HG03045 (cell line): Measurements from ENCODE around the gene TBRG1.
A peak's percentile ranks its signal among the peaks of the same experiment; 100 is the strongest.

Experiments
- ATAC-seq: cut with Tn5 transposase; IDR thresholded peaks from one replicate; pipeline ENCODE4 v1.9.1; 2021; ENCODE audit warnings: mild to moderate bottlenecking, moderate library complexity; ENCODE audit not compliant: unreplicated experiment

The TBRG1 gene

DNA sequence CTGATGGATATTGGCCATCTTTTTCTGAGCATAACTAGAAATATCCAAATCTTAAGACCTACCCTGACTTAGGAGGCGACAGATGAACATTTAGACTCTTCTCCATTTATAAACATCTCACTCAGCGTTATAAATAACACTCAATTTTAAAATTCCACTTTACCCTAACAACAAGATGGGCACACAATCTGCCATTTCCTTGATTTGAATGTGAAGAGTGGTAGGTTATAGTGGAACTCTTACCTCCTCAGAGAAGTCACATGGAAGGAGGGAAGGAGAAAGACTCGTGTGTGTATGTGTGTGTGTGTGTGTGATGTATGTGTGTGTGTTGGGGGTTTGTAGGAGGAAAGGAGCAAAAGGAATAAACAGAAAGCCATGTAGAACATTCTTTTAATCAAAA lies 35.8 kb downstream of the TBRG1 start:
- ATAC-seq = no peak

DNA sequence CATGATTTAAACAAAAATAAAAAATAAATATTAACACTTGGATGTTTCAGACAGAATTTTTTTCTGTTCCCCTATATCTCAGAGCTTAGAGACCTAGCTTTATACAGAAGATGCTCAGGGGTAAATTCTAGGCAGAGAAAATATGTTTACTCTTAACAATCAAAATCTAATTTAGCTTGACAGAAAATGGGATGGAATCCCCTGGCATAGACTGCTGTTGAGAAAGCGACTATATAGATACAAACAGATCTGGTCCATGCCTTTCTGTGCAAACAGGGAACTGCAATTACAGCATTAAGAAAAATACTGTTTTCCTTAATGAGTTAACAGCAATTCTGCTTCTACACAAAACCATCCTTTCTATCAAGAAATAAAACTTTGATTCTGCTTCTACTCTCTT lies 36.3 kb downstream of the TBRG1 start:
- no peak for ATAC-seq

DNA sequence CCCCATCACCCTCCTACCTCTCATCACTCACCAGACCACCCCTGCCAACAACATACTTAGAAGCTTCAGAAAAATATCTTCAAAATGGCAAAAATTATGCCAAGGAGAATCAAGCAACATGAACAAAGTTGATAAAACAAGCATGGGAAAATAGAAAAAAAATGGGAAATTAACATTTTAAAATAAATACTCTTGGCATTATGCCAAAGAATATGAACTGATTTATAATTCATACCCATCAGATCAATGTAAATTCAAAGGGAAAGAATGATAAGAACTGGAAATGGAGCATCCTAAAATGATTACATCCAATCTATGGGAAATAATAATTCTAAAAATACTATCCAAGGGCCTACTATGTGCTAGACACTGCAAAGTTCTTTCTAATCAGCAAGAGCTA lies 38.9 kb downstream of the TBRG1 start:
- no peak for ATAC-seq

DNA sequence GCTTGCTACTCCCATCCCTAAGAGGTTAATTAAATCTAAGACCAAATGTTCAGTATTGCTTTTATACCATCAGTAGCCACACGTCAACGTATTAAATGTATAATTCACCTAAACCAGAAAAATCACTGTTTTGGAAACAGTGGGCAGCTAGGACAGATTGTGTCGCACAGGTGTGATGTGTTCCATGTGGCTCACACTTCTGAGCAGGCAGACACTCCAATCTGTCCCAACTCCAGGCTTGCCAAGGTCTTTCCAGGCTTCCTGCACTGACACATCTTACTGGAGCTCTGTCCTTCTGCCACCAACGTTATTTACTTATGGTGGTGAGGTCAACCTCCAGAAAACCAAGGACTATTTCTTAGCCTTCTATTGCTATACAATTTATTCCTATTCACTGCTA lies 39.4 kb downstream of the TBRG1 start:
- ATAC-seq = no peak

DNA sequence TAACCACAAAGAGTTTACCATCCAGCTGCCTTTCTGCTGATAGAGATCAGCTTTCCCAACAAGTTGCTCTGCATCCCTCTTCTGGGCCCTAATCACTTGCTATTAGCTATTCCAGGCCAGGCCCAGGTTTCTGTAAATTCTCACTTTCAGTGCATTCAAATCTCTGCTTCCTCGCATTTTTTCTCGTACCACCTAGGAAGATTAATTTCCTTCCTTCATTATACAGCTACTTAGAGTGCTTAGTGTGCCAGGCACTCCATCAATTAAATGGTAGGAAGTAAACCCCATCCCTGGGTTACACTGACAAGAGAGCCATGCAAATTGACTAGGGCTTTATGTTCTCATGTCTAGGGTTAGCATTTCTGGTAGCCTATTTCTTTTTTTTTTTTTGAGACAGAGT lies 41.2 kb downstream of the TBRG1 start:
- no peak for ATAC-seq

DNA sequence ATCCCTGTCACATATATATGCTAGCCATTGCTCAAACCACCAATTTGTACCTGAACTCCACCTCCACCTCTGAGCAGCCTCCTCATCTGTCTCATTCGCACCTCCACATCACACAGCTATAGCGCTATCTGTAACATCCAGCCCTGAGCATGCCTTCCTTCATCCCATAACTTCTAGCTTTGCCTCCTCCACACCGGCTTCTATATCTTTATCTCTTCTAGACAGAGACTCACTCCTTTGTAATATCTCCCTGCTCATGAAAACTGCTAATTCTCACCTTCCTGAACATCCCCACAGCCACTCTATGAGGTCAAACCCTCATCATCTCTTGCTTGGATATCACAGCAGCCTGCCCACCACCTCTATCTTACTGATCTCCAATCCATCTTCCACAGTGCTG lies 44.9 kb downstream of the TBRG1 start:
- ATAC-seq = no peak

DNA sequence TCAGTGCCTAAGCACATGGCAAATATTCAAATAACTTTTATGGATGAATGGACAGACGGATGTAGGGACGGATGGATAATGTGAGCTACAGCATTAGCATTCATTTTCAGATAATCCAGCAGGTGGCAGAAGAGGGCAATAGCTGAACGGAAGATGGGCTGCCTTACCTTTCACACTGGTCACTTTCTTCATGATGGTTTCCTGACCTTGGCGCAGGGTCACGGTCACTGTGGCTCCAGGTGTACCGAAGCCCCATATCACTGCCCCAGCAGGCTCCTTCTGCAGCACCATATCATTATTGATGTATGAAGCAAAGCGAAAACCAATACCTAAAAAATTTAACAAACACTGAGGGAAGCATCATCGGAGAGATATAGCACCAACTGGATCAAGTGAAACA lies 46.5 kb downstream of the TBRG1 start:
- no peak for ATAC-seq

DNA sequence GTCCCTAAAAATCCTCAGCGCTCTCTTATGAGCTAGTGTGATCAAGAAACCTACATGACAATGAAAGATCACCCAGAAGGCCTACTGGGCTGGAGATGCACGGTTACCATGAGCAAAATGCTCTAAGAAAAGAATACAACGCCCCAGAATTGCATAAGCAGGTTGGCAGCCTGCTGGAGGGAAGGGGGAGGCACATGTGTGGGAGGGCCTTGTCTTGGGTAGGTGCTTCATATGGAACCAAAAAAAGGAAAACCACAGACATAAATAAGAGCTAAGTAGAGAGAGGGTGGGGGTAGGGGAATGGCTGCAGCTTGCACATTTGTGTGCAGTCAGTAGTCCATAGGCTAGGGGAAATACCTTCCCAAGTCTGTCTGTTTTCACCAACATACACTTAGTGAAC lies 48.1 kb downstream of the TBRG1 start:
- no peak for ATAC-seq

DNA sequence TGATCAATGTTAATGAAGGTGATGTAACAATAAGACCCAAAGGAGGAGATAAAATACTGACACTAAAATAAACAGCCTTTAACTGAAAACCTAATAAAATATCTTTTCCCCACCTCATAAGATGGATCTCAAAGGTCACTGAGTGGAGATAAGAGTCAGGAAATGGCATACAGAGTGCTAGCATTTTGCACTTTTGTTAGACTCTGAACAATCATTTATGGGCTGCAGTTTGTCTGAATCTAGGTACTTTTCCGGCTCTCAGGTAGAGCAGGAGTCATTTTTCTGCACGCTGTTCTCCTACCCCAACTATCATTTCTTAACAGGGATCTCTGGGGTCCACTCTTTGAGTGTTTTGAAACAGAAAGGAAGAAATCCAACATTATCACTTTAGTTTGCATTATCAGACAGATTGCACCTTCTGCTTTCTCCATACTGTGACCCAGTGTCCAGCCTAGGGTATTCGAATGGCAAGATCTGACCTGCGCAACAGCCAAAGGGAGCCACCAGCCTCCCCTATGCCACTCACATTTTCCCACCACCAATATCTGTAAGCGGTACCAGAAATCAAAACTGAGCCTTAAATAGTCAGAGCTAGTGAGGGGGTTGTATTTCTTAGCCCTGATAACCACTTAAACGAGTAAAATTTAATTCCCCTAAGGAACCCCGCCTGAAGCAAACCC lies 50.0 kb downstream of the TBRG1 start:
- no peak for ATAC-seq

DNA sequence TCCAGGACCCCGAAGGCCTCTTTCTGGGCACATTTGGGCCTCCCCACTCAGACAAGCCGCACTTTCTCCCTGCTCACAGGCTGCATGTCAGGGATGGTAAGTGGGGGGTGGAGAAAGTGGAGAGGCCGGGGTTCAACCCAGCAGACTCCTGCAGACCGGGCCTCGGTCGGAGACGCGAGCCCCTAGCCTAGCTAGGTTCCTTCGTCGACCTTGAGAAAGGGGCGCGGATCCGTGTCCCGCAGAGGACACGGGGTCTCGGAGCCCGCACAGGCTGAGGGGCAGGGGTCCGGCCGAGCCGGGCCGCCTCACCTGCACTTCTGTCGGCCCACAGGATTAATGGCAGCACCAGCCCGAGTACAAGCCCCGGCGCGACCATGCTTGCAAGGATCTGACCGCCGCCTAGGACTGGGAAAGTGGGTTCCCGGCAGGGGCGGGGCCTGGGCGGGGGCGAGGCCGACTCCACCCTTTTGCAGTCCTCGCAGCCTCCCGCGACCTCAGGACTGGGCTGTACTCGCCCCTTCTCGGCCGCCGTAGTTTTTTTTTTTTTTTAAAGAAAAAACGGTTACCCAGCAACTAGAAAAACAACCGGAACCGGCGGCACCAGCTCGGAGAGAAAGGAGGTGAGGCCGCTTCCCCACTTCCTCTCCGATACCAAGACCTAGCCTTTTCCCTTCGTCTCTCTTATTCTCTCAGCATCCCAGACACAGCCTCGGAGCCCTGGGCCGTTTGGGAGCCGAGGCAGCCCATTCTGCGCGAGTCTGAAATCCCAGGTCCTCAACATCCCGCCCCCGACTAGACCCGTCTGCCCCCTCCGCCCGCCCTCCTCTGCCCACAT lies 50.9 kb downstream of the TBRG1 start, which contains the start of the genes SIAE and SPA17:
SIAE (minus strand) TSS at position 407 of the 835 bp plus-strand sequence; CDS start at position 376, 31 bp downstream.
SPA17 (plus strand) TSS at position 572 of the 835 bp plus-strand sequence. CDS start 1,361 bp downstream, outside the sequence.
- ATAC-seq = peak; percentile 95

DNA sequence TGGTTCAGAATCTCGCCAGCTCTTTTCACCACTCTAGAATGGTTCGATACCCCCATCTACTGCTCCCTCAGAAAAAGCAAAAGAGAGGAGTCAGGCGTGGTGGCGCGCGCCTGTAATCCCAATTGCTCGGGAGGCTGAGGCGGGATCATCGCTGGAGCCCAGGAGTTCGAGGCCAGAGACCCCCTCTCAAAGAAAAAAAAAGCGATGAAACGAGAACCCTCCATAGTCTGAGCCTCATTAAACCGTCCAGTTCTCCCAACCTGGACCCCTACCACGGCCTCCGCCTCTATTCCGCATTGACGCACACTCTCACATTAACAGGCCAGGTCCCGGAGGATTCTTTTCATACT lies 51.5 kb downstream of the TBRG1 start:
- ATAC-seq = no peak

DNA sequence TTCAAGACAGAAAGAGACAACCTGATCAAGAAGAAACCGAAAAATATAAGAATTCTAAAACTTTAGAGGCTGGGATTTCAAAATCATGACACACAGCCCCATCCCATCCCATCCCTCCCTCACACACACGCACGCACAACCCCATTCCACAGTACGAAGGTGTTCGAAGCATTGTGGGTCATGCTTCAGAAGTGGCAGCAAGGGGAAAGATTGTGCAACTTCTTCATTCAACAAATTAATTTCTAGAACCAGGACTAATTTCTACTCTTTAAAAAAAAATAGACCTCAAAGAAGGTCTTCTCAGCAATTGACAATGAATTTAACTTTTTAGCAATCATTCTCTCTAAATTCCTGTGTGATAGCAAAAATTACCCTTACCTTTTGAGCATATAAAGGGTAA lies 51.9 kb downstream of the TBRG1 start:
- ATAC-seq = no peak

DNA sequence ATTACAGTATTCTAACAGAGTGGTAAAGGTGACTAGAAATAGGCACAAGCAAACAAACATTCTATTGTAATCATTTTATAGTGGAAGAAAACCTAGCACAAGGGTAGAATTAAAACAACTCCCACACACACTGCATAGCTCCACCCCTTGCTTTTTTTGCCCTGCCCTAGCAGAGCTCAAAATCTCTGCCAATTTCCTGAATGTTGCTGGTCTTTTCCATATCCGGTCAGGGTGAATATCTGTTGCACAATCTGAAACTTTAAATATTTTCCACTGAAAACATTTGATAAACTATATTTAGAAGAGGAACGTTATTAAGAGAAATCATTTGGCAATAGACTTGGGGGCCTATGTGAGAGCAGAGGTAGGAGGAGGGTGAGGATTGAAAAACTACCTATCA lies 53.7 kb downstream of the TBRG1 start:
- ATAC-seq = no peak

DNA sequence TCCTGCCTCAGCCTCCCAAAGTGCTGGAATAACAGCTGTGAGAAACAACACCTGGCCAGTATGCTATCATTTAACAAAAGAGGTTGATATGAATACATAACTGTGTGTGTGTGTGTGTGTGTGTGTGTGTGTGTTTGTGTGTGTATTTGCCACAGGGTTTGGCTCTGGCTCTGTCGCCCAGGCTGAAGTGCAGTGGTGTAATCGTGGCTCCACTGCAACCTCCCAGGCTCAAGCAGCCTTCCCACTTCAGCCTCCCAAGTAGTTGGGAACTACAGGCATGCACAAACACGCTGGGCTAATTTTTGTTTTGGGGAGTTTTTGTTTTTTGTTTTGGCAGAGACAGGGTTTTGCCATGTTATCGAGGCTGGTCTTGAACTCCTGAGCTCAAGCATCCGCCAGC lies 55.8 kb downstream of the TBRG1 start:
- ATAC-seq = no peak

DNA sequence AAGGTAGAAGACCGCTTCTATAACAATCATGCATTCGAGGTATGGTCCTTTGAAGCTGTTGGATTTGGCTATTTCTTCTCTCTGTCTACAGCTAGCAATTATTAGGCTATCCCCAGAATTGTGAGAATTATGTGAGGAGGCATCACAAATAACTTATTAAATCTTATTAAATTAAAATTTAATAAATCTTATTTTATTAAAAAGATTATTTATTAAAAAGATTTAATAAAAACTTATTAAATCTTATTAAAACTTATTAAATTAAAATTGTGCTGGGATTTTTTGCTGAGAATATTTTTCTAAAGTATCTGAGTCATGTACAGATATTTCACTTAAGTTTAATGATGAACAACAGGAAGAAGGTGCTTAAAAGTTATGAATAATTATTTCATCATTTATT lies 58.8 kb downstream of the TBRG1 start:
- no peak for ATAC-seq

DNA sequence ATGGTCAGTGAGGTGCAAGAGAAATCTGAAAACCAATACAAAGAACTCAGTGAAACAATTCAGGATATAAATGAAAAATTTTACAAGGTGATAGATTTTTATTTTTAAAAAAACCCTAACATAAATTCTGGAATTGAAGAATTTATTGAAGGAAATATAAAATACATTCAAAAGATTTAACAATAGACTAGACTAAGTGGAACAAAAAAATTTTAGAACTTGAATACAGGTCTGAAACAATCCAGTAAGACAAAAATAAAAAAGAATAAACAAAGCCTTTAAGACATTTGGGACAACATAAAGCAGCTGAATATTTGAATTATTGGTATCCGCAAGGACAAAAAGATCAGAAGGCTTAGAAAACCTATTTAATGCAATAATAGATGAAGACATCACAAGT lies 59.8 kb downstream of the TBRG1 start:
- no peak for ATAC-seq
